Hepatic stellate cell (primary cell): Measurements from ENCODE around the gene KRT6B.
A peak's percentile ranks its signal among the peaks of the same experiment; 100 is the strongest.
"Not testable (repeated sequence)": the region's sequence is repeated elsewhere in the genome, so short reads cannot be mapped to it uniquely, and the experiment has no call there.

ENCODE experiments used
- DNase-seq: peaks from one replicate; pipeline ENCODE4 v3.0.0; 2011; ENCODE audit warnings: low spot score

KRT6B gene

GRCh38 chr12:52452101-52452500 lies at the start of gene KRT6B:
KRT6B (minus strand) TSS chr12:52452146; CDS start chr12:52452078, 68 bp downstream.
- no peak for DNase-seq

DNA sequence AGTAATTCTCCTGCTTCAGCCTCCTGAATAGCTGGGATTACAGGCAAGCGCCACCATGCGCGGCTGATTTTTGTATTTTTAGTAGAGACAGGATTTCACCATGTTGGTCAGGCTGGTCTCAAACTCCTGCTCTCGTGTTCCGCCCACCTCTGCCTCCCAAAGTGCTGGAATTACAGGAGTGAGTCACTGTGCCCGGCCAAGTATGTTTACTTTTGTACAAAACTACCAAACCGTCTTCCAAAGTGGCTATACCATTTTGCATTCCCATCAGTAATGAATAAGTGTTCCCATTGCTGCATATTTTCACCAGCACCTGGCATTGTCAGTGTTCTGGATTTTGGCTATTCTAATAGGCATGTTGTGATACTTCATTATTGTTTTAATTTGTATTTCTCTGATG lies 49.5 kb upstream of the KRT6B start:
- no peak for DNase-seq

DNA sequence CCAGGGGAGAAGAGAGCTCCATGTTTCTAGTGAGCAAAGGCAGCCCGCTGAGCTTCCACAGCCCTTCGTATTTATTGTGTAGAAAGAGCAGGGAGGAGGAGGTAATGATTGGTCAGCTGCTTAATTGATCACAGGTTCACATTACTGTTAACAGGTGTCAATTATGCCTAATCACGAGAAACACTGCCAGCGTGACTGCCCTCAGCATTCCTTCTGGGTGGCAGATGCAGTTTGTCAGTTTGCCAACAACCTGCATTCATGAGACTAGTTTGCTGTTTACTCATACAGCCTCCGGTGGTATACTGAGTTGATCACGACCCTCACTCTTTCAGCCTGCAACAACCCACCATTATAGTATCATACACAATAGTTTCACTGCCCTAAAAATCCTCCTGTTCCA lies 48.6 kb upstream of the KRT6B start:
- not testable (repeated sequence) for DNase-seq

DNA sequence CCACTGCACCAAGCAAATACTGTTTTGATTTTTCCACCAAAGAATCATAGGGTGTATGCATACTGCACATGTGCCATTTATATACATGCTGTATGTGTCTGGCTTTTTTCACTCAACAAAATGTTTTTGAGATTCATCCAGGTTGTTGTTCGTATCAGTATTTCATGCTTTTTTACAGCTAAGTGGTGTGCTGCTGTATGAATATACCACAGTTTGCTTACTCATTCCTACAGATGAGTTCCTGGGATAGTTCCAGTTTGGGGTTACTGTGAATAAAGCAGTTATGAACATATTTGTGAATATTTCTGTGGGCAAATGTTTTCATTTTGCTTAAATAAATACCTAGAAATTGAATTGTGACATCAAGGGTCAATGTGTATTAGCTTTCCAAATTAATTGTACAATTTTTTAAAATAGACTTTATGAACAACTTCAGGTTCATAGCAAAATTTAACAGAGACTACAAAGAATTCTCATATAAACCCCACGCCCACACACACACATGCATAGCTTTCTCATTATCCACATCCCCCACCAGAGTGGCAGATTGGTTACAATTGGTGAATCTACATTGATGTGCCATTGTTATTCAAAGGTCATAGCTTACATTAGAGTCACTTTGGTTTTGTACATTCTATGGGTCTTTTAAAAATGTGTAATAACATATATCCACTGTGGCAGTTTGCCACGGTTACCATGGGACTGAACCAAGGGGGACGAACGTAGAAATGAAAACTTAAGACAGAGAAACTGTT lies 48.0 kb upstream of the KRT6B start:
- no peak for DNase-seq

- no peak for DNase-seq
These were observed 47.0 kb upstream of the KRT6B start for GRCh38 chr12:52498946-52499345.

GRCh38 chr12:52497975-52498374 lies 46.0 kb upstream of the KRT6B start:
- DNase-seq = no peak

GRCh38 chr12:52496590-52497071 lies 44.7 kb upstream of the KRT6B start:
- DNase-seq = peak; percentile 39

DNA sequence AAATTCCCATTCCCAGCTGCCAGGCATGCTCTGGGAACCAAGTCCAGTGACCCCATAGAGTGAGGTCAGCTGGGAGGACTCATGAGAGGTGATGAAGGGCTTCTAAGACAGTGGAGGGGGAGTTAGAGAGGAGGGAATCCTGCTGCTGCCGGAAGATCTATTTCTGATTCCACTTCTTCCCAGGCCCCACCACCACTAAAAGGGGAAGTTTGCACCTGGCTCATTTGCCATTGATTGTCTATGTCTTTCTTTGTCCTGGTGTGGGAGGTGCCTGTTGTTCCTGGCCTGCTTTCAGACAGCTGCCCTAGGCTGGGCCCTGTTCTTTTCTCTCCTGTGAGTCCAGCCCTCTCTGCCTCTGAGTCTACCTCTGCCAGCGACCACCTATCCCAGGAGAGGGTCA lies 44.1 kb upstream of the KRT6B start:
- no peak for DNase-seq

GRCh38 chr12:52495389-52495788 lies 43.4 kb upstream of the KRT6B start:
- no peak for DNase-seq

GRCh38 chr12:52494518-52494917 lies 42.6 kb upstream of the KRT6B start:
- DNase-seq = peak; percentile 25

DNA sequence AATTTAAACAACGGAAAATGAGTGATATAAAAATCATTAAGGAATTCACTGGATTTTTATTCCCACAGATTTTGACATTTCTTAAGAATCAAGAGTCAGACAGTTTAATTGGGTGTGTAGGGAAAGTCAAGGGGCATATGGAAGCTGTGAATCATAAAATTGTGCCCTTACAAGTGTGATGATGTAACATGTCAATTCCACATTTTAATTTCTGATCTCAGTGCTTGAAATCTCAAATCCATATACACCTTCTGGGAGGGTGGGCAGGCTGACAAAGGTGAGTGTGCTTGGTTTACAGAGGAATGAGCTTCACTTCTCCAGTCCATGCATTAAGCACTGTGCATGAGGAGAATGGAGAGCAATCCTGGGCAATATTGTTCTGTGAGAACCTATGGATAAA lies 42.2 kb upstream of the KRT6B start:
- no peak for DNase-seq

DNA sequence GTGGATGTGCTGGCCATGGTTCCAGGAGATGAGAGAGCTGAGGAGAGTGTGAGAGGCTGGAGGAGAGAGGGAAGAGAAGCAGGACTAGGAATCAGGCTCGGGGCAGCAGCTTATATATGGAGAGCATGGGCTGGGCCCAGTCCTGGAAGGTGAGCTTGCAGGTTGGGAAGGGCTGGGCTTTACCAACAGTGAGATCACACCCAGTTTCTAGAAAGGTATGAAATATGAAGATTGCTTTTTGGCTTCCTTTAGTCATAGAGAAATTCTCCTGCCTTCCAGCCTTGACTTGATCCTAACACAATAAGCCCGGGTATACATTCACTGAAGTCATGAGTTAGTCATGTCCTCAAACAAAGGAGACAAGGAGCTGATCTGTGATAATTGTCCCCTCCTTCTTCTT lies 41.2 kb upstream of the KRT6B start, which contains the start of gene KRT6A:
Gene KRT6A, minus strand, starts transcription at position 86 of the 400 bp plus-strand sequence. Its CDS starts 69 bp downstream, at position 17.
- DNase-seq = no peak

DNA sequence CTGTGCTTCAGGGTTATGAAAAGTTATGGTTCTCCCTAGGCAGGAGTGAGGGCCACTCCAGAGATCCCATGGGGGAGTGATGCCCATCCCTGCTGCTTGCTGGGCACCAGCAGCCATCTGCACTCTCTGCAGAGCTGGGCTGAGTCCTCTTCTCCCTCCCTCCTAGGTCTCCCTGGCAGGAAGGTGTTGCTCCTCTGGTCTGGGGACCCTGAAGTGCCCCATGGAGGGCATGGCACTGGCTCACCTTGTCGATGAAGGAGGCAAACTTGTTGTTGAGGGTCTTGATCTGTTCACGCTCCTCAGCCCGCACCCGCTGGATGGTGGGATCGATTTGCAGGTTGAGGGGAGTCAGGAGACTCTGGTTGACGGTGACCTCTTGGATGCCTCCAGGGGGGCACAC lies 40.5 kb upstream of the KRT6B start:
- not testable (repeated sequence) for DNase-seq

DNA sequence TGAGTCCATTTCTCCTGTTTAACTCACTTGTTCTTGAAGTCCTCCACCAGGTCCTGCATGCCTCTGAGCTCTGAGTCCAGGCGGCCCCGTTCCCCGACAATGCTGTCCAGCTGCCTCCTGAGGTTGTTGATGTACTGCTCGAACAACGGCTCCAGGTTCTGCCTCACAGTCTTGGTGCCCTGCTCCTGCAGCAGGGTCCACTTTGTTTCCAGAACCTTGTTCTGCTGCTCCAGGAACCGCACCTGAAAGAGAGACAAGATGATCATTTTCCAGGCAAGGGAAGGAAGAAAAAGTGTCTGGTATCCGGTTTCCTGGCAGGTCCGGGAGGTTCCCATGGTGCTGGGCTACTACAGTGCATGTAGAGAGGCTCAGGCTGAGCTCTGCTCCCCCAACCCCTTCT lies 39.5 kb upstream of the KRT6B start:
- DNase-seq = not testable (repeated sequence)

GRCh38 chr12:52488736-52489135 lies 36.8 kb upstream of the KRT6B start:
- DNase-seq = no peak

DNA sequence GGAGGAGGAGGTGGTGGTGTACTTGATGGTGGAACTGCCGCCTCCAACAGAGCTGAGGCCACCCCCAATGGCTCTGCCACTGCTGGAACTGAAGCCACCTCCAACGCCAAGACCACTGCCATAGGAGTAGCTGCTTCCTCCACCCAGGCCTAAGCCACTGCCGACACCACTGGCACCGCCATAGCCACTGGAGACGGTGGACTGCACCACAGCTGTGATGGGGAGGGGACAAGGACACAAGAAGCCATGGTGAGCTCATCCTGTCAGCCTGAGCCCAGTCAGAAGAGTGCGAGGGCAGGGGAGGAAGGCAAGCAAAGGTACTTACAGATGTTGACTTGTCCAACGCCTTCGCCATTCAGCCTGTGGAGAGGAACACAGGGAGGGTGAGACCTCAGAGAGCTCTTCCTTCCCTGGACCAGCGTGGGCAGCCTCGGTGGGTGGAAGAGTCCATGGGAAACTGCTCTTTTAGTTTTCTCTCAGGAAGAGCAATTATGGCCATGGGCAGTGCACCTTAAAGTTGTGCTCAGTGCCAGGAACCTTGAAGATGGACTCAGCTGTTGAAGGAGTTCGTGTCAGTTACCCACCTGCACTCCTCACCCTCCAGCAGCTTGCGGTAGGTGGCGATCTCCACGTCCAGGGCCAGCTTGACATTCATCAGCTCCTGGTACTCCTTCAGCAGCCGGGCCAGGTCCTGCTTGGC lies 35.9 kb upstream of the KRT6B start:
- not testable (repeated sequence) for DNase-seq

DNA sequence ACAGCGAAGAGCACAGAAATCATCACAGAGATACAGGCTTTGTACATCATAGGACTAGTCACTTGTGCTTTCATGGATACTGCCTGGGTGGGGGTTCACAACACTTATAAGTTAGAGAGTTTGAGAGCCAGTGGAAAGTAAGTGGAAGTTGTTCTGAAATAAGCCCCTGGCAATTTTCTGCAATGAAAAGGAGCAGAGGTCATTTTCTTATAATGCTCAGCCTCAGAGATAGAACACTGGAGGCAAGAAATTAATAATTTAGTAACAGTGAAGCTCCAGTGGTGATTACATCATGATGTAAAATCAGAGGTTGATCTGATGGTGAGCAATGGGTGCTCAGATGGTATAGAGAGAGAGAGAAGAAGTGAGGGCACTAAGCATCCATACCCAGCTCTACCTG lies 35.3 kb upstream of the KRT6B start:
- no peak for DNase-seq

- no peak for DNase-seq
These were observed 34.5 kb upstream of the KRT6B start for GRCh38 chr12:52486166-52487105.

DNA sequence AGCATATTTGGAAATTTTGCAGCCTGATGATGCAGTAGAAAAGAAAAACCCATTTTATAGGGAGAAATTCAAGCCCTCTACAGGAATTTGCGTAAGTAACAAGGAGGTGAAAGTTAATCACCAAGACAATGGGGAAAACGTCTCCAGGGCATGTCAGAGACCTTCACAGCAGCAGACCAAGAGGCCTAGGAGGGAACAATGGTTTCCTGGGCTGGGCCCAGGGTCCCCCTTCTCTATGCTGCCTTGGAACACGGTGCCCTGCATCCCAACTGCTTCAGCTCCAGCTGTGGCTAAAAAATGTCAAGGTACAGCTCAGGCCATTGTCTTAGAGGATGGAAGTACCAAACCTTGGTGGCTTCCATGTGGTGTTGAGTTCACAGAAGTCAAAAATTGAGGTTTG lies 28.1 kb upstream of the KRT6B start:
- no peak for DNase-seq

DNA sequence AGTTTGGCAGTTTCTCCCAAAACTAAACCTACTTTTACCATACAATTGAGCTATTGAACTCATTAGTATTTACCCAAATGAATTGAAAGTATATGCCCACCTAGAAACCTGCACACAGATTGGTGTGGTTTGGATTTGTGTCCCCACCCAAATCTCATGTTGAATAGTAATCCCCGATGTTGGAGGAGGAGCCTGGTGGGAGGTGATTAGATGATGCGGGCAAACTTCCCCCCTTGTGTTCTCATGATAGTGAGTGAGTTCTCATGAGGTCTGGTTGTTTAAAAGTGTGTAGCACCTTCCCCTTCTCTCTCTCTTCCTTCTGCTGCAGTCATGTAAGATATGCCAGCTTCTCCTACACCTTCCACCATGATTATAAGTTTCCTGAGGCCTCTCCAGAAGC lies 25.7 kb upstream of the KRT6B start:
- no peak for DNase-seq

DNA sequence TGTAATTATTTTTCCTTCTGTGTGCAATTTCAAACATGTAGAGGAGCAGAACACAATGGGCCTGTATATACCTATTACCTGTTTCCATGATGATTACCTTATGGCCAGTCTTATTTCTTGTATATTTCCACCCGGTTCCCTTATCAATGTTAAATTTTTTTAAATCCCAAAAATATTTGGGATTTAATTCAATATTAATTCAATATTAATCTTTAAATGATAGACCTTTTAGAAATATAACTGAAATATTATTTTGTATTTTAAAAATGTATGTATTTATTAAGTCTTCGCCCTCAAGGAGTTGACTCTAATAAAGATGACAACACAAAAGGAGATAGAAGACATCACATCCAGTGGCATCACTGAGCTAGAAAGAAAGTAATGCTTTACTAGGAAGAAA lies 22.3 kb upstream of the KRT6B start:
- DNase-seq = no peak

- DNase-seq = no peak
These were observed 21.8 kb upstream of the KRT6B start, which contains the start of gene KRT6C for GRCh38 chr12:52473768-52474167. KRT6C (minus strand) TSS chr12:52473805; CDS start chr12:52473737, 68 bp downstream.
